ENCODE results near the gene ZNF385B. TPM values are rescaled to one million over a fixed set of nuclear protein-coding genes. Genes with fewer than 3 reads are reported as not detected.

Gene ZNF385B
- total RNA-seq, 1 donor from 2014 or later: not detected

- Mint-ChIP-seq H3K36me3 (ENCODE audit: low read depth) (no peaks in the 10 kb centered on the region), H3K9me3 (peaks cover 8% of the 10 kb centered on the region), H3K27me3 (peaks cover 12% of the 10 kb centered on the region), H3K27ac (no peak overlapping the region), H3K4me1 (no peaks in the 10 kb centered on the region), H3K4me3 (no peak overlapping the region)
- no peak for ATAC-seq (ENCODE audit: low read depth)
- POLR2A ChIA-PET: no interaction called here
- intact Hi-C loops (cut with micrococcal nuclease): no loop called here
- DNase-seq: no peak
- no peak for TF ChIP-seq CTCF (IDR thresholded peaks at IDR 0.05)
- CTCF ChIA-PET: interaction anchor here (0.9 kb wide), 1 partner anchor 1372 kb away, joined by 3 read pairs; no protein-coding TSS in a partner anchor
These were observed 92.1 kb downstream of the ZNF385B start for GRCh38 chr2:179769323-179769722.

- CTCF ChIA-PET: interaction anchor here (0.9 kb wide), 1 partner anchor 1371 kb away, joined by 3 read pairs; no protein-coding TSS in a partner anchor
- Mint-ChIP-seq H3K4me3 (no peak overlapping the region), H3K9me3 (peaks cover 11% of the 10 kb centered on the region), H3K27me3 (peaks cover 8% of the 10 kb centered on the region), H3K36me3 (ENCODE audit: low read depth) (no peaks in the 10 kb centered on the region), H3K4me1 (no peaks in the 10 kb centered on the region), H3K27ac (no peak overlapping the region)
- TF ChIP-seq CTCF (IDR thresholded peaks at IDR 0.05): no peak
- intact Hi-C loops (cut with micrococcal nuclease): no loop called here
- ATAC-seq (ENCODE audit: low read depth): no peak
- no peak for DNase-seq
- POLR2A ChIA-PET: no interaction called here
These were observed 92.6 kb downstream of the ZNF385B start for GRCh38 chr2:179768765-179769164.

- DNase-seq (no peak), ATAC-seq (ENCODE audit: low read depth) (no peak)
- no peak for TF ChIP-seq CTCF (IDR thresholded peaks at IDR 0.05)
- CTCF ChIA-PET: no interaction called here
- H3K27ac Mint-ChIP-seq: no peak overlapping the region
- H3K36me3 Mint-ChIP-seq (ENCODE audit: low read depth): no peaks in the 10 kb centered on the region
- H3K4me3 Mint-ChIP-seq: no peak overlapping the region
- H3K4me1 Mint-ChIP-seq: no peaks in the 10 kb centered on the region
- intact Hi-C loops (cut with micrococcal nuclease): no loop called here
- peaks cover 5% of the 10 kb centered on the region for H3K27me3 Mint-ChIP-seq
- H3K9me3 Mint-ChIP-seq: peaks cover 14% of the 10 kb centered on the region
- POLR2A ChIA-PET: no interaction called here
These were observed 95.7 kb downstream of the ZNF385B start for GRCh38 chr2:179765666-179766065.

- no peak overlapping the region for H3K27ac Mint-ChIP-seq
- peaks cover 2% of the 10 kb centered on the region for H3K27me3 Mint-ChIP-seq
- ChIA-PET POLR2A (no interaction called here), CTCF (no interaction called here)
- H3K36me3 Mint-ChIP-seq (ENCODE audit: low read depth): no peaks in the 10 kb centered on the region
- H3K4me1 Mint-ChIP-seq: no peaks in the 10 kb centered on the region
- DNase-seq: no peak
- intact Hi-C loops (cut with micrococcal nuclease): no loop called here
- no peak for TF ChIP-seq CTCF (IDR thresholded peaks at IDR 0.05)
- H3K4me3 Mint-ChIP-seq: no peak overlapping the region
- no peak for ATAC-seq (ENCODE audit: low read depth)
- H3K9me3 Mint-ChIP-seq: peaks cover 14% of the 10 kb centered on the region
These were observed 96.7 kb downstream of the ZNF385B start for GRCh38 chr2:179764710-179765109.

- TF ChIP-seq CTCF (IDR thresholded peaks at IDR 0.05): no peak
- H3K9me3 Mint-ChIP-seq: peaks cover 3% of the 10 kb centered on the region
- no peaks in the 10 kb centered on the region for H3K36me3 Mint-ChIP-seq (ENCODE audit: low read depth)
- intact Hi-C loops (cut with micrococcal nuclease): no loop called here
- ATAC-seq (ENCODE audit: low read depth): no peak
- no peak for DNase-seq
- no peak overlapping the region for H3K4me3 Mint-ChIP-seq
- no peak overlapping the region for H3K27ac Mint-ChIP-seq
- no peaks in the 10 kb centered on the region for H3K4me1 Mint-ChIP-seq
- POLR2A ChIA-PET: no interaction called here
- CTCF ChIA-PET: no interaction called here
- no peaks in the 10 kb centered on the region for H3K27me3 Mint-ChIP-seq
These were observed 102.8 kb downstream of the ZNF385B start for GRCh38 chr2:179758636-179759035.
